Measurements from ENCODE around the gene ARHGEF39.

ARHGEF39 gene

GRCh38 chr9:35627575-35627974, 37.4 kb downstream of the ARHGEF39 start:
- TF ChIP-seq ZFX (IDR thresholded peaks at IDR 0.05; ENCODE audit: borderline replicate concordance) (no peak), CTCF (IDR thresholded peaks at IDR 0.05) (no peak)
- H3K27ac ChIP-seq = no peak overlapping the region

DNA sequence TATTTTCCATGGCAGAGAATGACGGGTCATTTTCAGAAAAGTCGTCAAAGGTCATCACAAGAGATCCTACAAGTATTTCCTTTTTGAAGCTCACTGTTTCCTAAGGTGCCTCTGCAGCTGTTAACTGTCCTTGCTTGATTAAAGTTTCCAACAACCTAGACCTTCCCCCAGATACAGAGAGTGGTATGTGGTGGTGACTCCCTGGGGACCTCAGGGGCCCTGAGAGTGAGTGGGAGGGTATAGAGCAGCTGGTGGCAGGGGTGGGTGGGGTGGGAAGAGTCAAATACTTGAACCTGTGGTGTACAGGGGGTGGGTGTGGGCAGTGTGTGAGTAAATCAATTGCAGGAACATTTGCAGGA, 45.2 kb downstream of the ARHGEF39 start:
- H3K27ac ChIP-seq = no peak overlapping the region
- TF ChIP-seq CTCF (IDR thresholded peaks at IDR 0.05) (no peak), ZFX (IDR thresholded peaks at IDR 0.05; ENCODE audit: borderline replicate concordance) (no peak)

- no peak overlapping the region for H3K27ac ChIP-seq
- TF ChIP-seq CTCF (IDR thresholded peaks at IDR 0.05) = no peak
- TF ChIP-seq ZFX (IDR thresholded peaks at IDR 0.05; ENCODE audit: borderline replicate concordance) = no peak
These were observed 45.9 kb downstream of the ARHGEF39 start for GRCh38 chr9:35618854-35619799.

DNA sequence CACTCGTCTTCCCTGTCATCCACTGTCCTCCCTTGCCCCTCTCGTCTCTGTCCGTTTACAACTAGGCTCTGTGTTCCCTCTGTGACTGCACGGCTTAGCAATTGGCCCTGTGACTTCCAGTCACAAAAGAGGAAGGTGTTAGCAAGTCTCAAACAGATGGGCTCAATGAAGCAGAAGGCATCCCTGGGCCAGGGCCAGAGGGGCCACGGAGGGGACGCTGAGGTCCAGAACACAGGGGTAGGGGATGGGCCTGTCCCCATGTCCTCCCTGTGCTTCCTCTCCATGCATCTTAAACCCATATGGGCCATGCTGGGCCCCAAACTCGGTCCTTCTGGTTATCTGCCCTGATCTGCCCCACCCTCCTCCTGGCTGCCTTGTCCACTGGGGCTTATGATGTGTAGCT, 46.7 kb downstream of the ARHGEF39 start, which contains the start of gene CD72:
Gene CD72 (minus strand): TSS at position 89 of the 403 bp plus-strand sequence. CDS start 110 bp downstream, outside the sequence.
- no peak for TF ChIP-seq ZFX (IDR thresholded peaks at IDR 0.05; ENCODE audit: borderline replicate concordance)
- TF ChIP-seq CTCF (IDR thresholded peaks at IDR 0.05) = no peak
- H3K27ac ChIP-seq = no peak within 1 kb of the TSS

DNA sequence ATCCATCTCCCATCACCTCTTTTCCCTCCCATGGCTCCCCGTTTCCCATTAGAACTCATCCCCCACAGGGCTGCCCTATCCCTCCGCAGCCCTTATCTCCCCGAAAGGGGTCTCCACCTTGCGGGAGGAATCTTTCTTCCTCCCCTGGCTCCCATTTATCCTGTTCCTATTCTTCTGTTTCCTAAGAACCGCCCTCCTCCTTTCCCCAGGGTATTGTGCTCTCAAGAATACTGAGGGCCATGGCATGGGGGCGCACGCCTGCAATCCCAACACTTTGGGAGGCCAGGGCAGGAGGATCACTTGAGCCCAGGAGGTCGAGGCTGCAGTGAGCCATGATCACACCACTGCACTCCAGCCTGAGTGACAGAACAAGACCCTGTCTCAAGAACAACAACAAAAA, 47.4 kb downstream of the ARHGEF39 start:
- no peak overlapping the region for H3K27ac ChIP-seq
- no peak for TF ChIP-seq ZFX (IDR thresholded peaks at IDR 0.05; ENCODE audit: borderline replicate concordance)

- TF ChIP-seq CTCF (IDR thresholded peaks at IDR 0.05) (peak; percentile 13; the same call in 1 of the 2 replicates), ZFX (IDR thresholded peaks at IDR 0.05; ENCODE audit: borderline replicate concordance) (no peak)
- H3K27ac ChIP-seq = no peak overlapping the region
These were observed 48.1 kb downstream of the ARHGEF39 start for GRCh38 chr9:35616681-35617459.

- TF ChIP-seq ZFX (IDR thresholded peaks at IDR 0.05; ENCODE audit: borderline replicate concordance) (no peak), CTCF (IDR thresholded peaks at IDR 0.05) (no peak)
- H3K27ac ChIP-seq = no peak overlapping the region
These were observed 48.9 kb downstream of the ARHGEF39 start for GRCh38 chr9:35615981-35616680.

Data from 22Rv1 (cell line).